Measurements from ENCODE around the gene UQCR11.

- TF ChIP-seq CTCF (IDR thresholded peaks at IDR 0.05) (no peak), POLR2A (IDR thresholded peaks at IDR 0.05) (no peak), POLR2AphosphoS5 (IDR thresholded peaks at IDR 0.05) (no peak)
Measured at GRCh38 chr19:1654178-1654792, 49.0 kb upstream of the UQCR11 start.

All from sigmoid colon (tissue), 4 donors.